H1 (cell line): Measurements from ENCODE around the gene NHP2. TPM values are rescaled to one million over a fixed set of nuclear protein-coding genes. Genes with fewer than 3 reads are reported as not detected.

Source experiments
- CHD1 ChIP-seq: IDR thresholded peaks from 2 replicates; pipeline ENCODE4 v1.6.1; 2012; ENCODE audit warnings: low read depth, low read length, improper control_type of control experiment
- CREB1 ChIP-seq: IDR thresholded peaks from 2 replicates; pipeline ENCODE4 v1.6.1; 2012; ENCODE audit warnings: inconsistent platforms
- SP4 ChIP-seq: IDR thresholded peaks from 2 replicates; pipeline ENCODE4 v1.6.1; 2012; ENCODE audit warnings: low read length, inconsistent platforms
- TEAD4 ChIP-seq: IDR thresholded peaks from 2 replicates; pipeline ENCODE4 v1.6.1; 2012; ENCODE audit warnings: low read depth, low read length, inconsistent platforms, mixed read lengths
- polyA plus RNA-seq, 7 experiments: library from polyadenylated mRNA; depleted of rRNA in 3 of 7; stranded (reverse) in 5 of 7; unstranded in 2 of 7; fragments of >200 nt in 5 of 7; fragments of 200-250 nt in 2 of 7; gene quantifications; 1 replicate in 5 of 7; 2 replicates in 1 of 7; 4 replicates in 1 of 7; pipeline versions ENCODE4 v1.2.1 to v1.2.3, GENCODE V29; 2011 to 2013; ENCODE audit warnings: missing spikeins in 2 of 7, mixed read lengths in 2 of 7
- total RNA-seq: library from RNA; stranded (reverse); fragmentation: NEBNext Ultra II Directional; extraction: Animal tissue kit (Norgen Biotek cat#: 25700); gene quantifications from 2 replicates; pipeline ENCODE4 v1.2.1, GENCODE V29; 2021
- TF ChIP-seq, protein P1 (sequence below): fragments of 300-600 bp; sonication (generic); IDR thresholded peaks from 2 replicates; pipeline ENCODE4 v1.7.1; 2012; ENCODE audit warnings: low read length, moderate library complexity, mild to moderate bottlenecking, inconsistent platforms; ENCODE audit not compliant: insufficient replicate concordance
- TF ChIP-seq, protein P2 (sequence below), 3 experiments: IDR thresholded peaks; 1 replicate in 2 of 3; 2 replicates in 1 of 3; pipeline versions ENCODE4 v1.5.1 to v1.6.1; 2011; ENCODE audit warnings: low read length in 3 of 3, mild to moderate bottlenecking in 3 of 3, inconsistent platforms in 2 of 3, low read depth in 1 of 3, moderate library complexity in 1 of 3; ENCODE audit not compliant: insufficient read depth in 1 of 3; ENCODE audit errors: control extremely low read depth in 1 of 3
- TF ChIP-seq, protein P3 (sequence below): IDR thresholded peaks from 2 replicates; pipeline ENCODE4 v1.6.1; 2011; ENCODE audit warnings: low read length, improper control_type of control experiment

The NHP2 gene
- total and polyA plus RNA-seq, 2 of the 8 experiments (the other 6 are each of a cell fraction or from before 2014, with no cell fraction given) = 241 to 263 TPM

DNA sequence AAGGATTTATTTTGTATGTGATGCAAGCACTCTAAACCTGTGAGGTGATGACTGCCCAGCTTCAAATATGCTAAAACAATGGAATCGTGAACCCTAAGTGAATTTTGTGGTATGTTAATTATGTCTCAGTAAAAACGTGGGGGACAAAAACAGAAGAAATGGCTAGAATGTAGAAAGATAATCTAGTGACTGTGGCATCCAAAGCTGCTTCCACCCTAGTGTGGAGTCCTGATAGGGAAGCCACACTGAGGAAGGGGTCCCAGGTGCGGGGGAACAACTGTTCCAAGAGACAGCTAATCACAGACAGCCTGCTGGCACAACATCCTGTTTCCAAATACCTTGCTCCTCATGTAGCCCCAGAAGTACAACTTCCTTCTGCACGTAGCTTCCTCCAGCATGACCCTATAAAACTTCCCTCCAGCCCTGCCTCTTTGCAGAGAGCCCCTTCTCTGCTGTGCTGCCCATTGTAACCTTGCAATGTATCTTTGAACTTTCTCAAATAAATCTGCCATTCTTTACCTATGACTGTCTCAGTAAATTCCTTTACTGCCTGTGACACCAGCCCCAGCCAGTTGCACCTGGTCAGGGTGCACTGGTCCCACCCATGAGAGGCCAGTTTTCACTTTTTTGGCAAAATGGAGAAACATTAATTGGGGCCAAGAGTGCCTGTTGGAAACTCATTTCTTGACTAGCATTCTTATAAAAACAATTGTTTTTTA is 28.6 kb upstream of the NHP2 start (continued):
- TF ChIP-seq, protein P1, sequence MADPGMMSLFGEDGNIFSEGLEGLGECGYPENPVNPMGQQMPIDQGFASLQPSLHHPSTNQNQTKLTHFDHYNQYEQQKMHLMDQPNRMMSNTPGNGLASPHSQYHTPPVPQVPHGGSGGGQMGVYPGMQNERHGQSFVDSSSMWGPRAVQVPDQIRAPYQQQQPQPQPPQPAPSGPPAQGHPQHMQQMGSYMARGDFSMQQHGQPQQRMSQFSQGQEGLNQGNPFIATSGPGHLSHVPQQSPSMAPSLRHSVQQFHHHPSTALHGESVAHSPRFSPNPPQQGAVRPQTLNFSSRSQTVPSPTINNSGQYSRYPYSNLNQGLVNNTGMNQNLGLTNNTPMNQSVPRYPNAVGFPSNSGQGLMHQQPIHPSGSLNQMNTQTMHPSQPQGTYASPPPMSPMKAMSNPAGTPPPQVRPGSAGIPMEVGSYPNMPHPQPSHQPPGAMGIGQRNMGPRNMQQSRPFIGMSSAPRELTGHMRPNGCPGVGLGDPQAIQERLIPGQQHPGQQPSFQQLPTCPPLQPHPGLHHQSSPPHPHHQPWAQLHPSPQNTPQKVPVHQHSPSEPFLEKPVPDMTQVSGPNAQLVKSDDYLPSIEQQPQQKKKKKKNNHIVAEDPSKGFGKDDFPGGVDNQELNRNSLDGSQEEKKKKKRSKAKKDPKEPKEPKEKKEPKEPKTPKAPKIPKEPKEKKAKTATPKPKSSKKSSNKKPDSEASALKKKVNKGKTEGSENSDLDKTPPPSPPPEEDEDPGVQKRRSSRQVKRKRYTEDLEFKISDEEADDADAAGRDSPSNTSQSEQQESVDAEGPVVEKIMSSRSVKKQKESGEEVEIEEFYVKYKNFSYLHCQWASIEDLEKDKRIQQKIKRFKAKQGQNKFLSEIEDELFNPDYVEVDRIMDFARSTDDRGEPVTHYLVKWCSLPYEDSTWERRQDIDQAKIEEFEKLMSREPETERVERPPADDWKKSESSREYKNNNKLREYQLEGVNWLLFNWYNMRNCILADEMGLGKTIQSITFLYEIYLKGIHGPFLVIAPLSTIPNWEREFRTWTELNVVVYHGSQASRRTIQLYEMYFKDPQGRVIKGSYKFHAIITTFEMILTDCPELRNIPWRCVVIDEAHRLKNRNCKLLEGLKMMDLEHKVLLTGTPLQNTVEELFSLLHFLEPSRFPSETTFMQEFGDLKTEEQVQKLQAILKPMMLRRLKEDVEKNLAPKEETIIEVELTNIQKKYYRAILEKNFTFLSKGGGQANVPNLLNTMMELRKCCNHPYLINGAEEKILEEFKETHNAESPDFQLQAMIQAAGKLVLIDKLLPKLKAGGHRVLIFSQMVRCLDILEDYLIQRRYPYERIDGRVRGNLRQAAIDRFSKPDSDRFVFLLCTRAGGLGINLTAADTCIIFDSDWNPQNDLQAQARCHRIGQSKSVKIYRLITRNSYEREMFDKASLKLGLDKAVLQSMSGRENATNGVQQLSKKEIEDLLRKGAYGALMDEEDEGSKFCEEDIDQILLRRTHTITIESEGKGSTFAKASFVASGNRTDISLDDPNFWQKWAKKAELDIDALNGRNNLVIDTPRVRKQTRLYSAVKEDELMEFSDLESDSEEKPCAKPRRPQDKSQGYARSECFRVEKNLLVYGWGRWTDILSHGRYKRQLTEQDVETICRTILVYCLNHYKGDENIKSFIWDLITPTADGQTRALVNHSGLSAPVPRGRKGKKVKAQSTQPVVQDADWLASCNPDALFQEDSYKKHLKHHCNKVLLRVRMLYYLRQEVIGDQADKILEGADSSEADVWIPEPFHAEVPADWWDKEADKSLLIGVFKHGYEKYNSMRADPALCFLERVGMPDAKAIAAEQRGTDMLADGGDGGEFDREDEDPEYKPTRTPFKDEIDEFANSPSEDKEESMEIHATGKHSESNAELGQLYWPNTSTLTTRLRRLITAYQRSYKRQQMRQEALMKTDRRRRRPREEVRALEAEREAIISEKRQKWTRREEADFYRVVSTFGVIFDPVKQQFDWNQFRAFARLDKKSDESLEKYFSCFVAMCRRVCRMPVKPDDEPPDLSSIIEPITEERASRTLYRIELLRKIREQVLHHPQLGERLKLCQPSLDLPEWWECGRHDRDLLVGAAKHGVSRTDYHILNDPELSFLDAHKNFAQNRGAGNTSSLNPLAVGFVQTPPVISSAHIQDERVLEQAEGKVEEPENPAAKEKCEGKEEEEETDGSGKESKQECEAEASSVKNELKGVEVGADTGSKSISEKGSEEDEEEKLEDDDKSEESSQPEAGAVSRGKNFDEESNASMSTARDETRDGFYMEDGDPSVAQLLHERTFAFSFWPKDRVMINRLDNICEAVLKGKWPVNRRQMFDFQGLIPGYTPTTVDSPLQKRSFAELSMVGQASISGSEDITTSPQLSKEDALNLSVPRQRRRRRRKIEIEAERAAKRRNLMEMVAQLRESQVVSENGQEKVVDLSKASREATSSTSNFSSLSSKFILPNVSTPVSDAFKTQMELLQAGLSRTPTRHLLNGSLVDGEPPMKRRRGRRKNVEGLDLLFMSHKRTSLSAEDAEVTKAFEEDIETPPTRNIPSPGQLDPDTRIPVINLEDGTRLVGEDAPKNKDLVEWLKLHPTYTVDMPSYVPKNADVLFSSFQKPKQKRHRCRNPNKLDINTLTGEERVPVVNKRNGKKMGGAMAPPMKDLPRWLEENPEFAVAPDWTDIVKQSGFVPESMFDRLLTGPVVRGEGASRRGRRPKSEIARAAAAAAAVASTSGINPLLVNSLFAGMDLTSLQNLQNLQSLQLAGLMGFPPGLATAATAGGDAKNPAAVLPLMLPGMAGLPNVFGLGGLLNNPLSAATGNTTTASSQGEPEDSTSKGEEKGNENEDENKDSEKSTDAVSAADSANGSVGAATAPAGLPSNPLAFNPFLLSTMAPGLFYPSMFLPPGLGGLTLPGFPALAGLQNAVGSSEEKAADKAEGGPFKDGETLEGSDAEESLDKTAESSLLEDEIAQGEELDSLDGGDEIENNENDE = no peak
- no peak for TF ChIP-seq SP4
- TF ChIP-seq CREB1 = no peak
- TF ChIP-seq CHD1 = no peak
- TF ChIP-seq, protein P2, sequence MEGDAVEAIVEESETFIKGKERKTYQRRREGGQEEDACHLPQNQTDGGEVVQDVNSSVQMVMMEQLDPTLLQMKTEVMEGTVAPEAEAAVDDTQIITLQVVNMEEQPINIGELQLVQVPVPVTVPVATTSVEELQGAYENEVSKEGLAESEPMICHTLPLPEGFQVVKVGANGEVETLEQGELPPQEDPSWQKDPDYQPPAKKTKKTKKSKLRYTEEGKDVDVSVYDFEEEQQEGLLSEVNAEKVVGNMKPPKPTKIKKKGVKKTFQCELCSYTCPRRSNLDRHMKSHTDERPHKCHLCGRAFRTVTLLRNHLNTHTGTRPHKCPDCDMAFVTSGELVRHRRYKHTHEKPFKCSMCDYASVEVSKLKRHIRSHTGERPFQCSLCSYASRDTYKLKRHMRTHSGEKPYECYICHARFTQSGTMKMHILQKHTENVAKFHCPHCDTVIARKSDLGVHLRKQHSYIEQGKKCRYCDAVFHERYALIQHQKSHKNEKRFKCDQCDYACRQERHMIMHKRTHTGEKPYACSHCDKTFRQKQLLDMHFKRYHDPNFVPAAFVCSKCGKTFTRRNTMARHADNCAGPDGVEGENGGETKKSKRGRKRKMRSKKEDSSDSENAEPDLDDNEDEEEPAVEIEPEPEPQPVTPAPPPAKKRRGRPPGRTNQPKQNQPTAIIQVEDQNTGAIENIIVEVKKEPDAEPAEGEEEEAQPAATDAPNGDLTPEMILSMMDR (IDR thresholded peaks at IDR 0.05; ENCODE audit: control extremely low read depth in 1 of 3, insufficient read depth in 1 of 3, low read depth in 1 of 3, low read length in 3 of 3) = no peak
- TF ChIP-seq, protein P3, sequence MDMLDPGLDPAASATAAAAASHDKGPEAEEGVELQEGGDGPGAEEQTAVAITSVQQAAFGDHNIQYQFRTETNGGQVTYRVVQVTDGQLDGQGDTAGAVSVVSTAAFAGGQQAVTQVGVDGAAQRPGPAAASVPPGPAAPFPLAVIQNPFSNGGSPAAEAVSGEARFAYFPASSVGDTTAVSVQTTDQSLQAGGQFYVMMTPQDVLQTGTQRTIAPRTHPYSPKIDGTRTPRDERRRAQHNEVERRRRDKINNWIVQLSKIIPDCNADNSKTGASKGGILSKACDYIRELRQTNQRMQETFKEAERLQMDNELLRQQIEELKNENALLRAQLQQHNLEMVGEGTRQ = no peak
- TF ChIP-seq TEAD4 = no peak
